ENCODE results near the gene SPTB. TPM values are rescaled to one million over a fixed set of nuclear protein-coding genes. Genes with fewer than 3 reads are reported as not detected.

The SPTB gene
- total RNA-seq, 2 donors from 2014 or later: 0.15 to 0.29 TPM

- no peaks in the 10 kb centered on the region for H3K4me1 Mint-ChIP-seq
- H3K4me3 Mint-ChIP-seq: no peak overlapping the region
- H3K9me3 Mint-ChIP-seq: peaks cover 7% of the 10 kb centered on the region
- ATAC-seq (replicated peaks): no peak
- no peak overlapping the region for H3K27ac Mint-ChIP-seq
- no peaks in the 10 kb centered on the region for H3K36me3 Mint-ChIP-seq (ENCODE audit: low read depth)
- H3K27me3 Mint-ChIP-seq: peaks cover 30% of the 10 kb centered on the region
These were observed 8.4 kb downstream of the SPTB start for GRCh38 chr14:64871344-64871743.

- Mint-ChIP-seq H3K4me3 (no peak overlapping the region), H3K4me1 (no peaks in the 10 kb centered on the region), H3K27me3 (peaks cover 32% of the 10 kb centered on the region), H3K9me3 (peaks cover 7% of the 10 kb centered on the region), H3K27ac (no peak overlapping the region), H3K36me3 (ENCODE audit: low read depth) (no peaks in the 10 kb centered on the region)
- ATAC-seq (replicated peaks): no peak
These were observed 9.5 kb downstream of the SPTB start for GRCh38 chr14:64870160-64870559.

GRCh38 chr14:64868841-64869240 lies 10.9 kb downstream of the SPTB start:
- peaks cover 7% of the 10 kb centered on the region for H3K9me3 Mint-ChIP-seq
- H3K27me3 Mint-ChIP-seq: peaks cover 36% of the 10 kb centered on the region
- H3K36me3 Mint-ChIP-seq (ENCODE audit: low read depth): no peaks in the 10 kb centered on the region
- no peak overlapping the region for H3K4me3 Mint-ChIP-seq
- H3K27ac Mint-ChIP-seq: no peak overlapping the region
- ATAC-seq (replicated peaks): no peak
- H3K4me1 Mint-ChIP-seq: no peaks in the 10 kb centered on the region

DNA sequence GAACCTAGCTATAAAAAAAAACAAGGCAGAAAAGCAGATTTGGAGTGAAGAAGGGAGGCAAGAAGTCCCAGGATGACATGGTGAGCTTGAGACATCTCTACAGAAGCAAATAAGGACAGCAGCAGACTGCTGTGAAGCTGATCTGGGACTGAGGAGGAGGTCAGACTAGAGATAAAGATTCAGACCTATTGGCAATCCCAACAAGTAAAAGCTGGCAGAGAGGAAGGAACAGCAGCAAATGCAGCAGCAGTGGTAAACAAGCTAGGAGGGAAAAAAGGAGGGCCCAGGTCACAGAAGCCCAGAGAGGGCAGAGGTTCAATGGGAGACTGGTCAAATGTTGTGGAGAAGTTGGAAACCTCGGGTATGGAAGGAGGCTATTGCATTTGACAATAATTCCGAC lies 11.3 kb downstream of the SPTB start:
- no peaks in the 10 kb centered on the region for H3K4me1 Mint-ChIP-seq
- no peak overlapping the region for H3K4me3 Mint-ChIP-seq
- no peak overlapping the region for H3K27ac Mint-ChIP-seq
- H3K36me3 Mint-ChIP-seq (ENCODE audit: low read depth): no peaks in the 10 kb centered on the region
- ATAC-seq (replicated peaks): no peak
- peaks cover 36% of the 10 kb centered on the region for H3K27me3 Mint-ChIP-seq
- peaks cover 7% of the 10 kb centered on the region for H3K9me3 Mint-ChIP-seq

- Mint-ChIP-seq H3K36me3 (ENCODE audit: low read depth) (no peaks in the 10 kb centered on the region), H3K27ac (no peak overlapping the region), H3K4me1 (no peaks in the 10 kb centered on the region), H3K9me3 (peaks cover 1% of the 10 kb centered on the region), H3K4me3 (no peak overlapping the region), H3K27me3 (peaks cover 29% of the 10 kb centered on the region)
- no peak for ATAC-seq (replicated peaks)
These were observed 12.5 kb downstream of the SPTB start for GRCh38 chr14:64867182-64867581.

- Mint-ChIP-seq H3K9me3 (no peaks in the 10 kb centered on the region), H3K27me3 (peaks cover 26% of the 10 kb centered on the region), H3K4me1 (no peaks in the 10 kb centered on the region), H3K4me3 (no peak overlapping the region), H3K27ac (no peak overlapping the region), H3K36me3 (ENCODE audit: low read depth) (no peaks in the 10 kb centered on the region)
- ATAC-seq (replicated peaks): no peak
These were observed 13.7 kb downstream of the SPTB start for GRCh38 chr14:64865992-64866391.

- Mint-ChIP-seq H3K4me3 (no peak overlapping the region), H3K9me3 (no peaks in the 10 kb centered on the region), H3K36me3 (ENCODE audit: low read depth) (no peaks in the 10 kb centered on the region), H3K27me3 (peaks cover 26% of the 10 kb centered on the region), H3K27ac (no peak overlapping the region), H3K4me1 (no peaks in the 10 kb centered on the region)
- ATAC-seq (replicated peaks): no peak
These were observed 14.6 kb downstream of the SPTB start for GRCh38 chr14:64865109-64865508.

DNA sequence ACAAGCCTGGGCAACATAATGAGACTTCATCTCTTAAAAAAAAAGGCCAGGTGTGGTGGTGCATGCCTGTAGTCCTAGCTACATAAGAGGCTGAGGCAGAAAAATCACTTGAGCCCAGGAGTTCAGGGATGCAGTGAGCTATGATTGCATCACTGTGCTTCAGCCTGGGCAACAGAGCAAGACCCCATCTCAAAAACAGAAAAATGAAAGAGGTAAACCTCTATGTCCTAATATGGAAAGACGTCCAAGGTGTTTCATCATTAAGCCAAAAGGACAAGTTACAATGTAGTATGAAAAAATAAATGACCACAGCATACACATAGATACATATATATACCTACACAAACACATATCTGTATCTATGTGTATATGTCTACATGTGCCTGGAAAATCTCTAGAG lies 15.4 kb downstream of the SPTB start:
- Mint-ChIP-seq H3K27me3 (peaks cover 22% of the 10 kb centered on the region), H3K27ac (no peak overlapping the region), H3K4me3 (no peak overlapping the region), H3K9me3 (no peaks in the 10 kb centered on the region), H3K4me1 (no peaks in the 10 kb centered on the region), H3K36me3 (ENCODE audit: low read depth) (no peaks in the 10 kb centered on the region)
- ATAC-seq (replicated peaks): no peak

- H3K4me3 Mint-ChIP-seq: no peak overlapping the region
- peaks cover 16% of the 10 kb centered on the region for H3K27me3 Mint-ChIP-seq
- H3K36me3 Mint-ChIP-seq (ENCODE audit: low read depth): no peaks in the 10 kb centered on the region
- H3K27ac Mint-ChIP-seq: no peak overlapping the region
- H3K9me3 Mint-ChIP-seq: no peaks in the 10 kb centered on the region
- H3K4me1 Mint-ChIP-seq: no peaks in the 10 kb centered on the region
- no peak for ATAC-seq (replicated peaks)
These were observed 17.8 kb downstream of the SPTB start for GRCh38 chr14:64861916-64862315.

DNA sequence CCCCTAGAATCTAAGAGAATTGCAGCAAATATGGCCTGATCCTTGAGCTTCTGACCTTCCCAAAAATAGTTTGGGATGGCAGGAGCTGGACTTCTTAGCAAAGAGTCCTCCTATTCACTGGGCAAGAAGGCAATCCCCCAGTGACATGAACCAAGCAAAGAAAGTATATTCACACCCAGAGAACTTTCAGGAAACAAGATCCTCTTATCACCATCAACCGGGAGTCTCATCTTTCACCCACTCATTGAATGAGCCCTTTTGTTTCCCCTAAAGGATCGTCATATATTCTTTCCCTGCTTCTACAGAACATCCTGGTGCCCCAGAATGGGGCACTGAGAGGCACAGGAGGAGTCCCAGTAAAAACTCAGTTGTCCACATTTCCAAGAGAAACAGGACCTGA lies 19.7 kb downstream of the SPTB start:
- Mint-ChIP-seq H3K4me3 (no peak overlapping the region), H3K9me3 (no peaks in the 10 kb centered on the region), H3K4me1 (no peaks in the 10 kb centered on the region), H3K36me3 (ENCODE audit: low read depth) (no peaks in the 10 kb centered on the region), H3K27me3 (peaks cover 12% of the 10 kb centered on the region), H3K27ac (no peak overlapping the region)
- no peak for ATAC-seq (replicated peaks)

GRCh38 chr14:64857979-64858744 lies 21.5 kb downstream of the SPTB start:
- no peaks in the 10 kb centered on the region for H3K36me3 Mint-ChIP-seq (ENCODE audit: low read depth)
- no peak overlapping the region for H3K27ac Mint-ChIP-seq
- H3K4me3 Mint-ChIP-seq: no peak overlapping the region
- peaks cover 12% of the 10 kb centered on the region for H3K27me3 Mint-ChIP-seq
- ATAC-seq (replicated peaks): no peak
- no peaks in the 10 kb centered on the region for H3K4me1 Mint-ChIP-seq
- no peaks in the 10 kb centered on the region for H3K9me3 Mint-ChIP-seq

DNA sequence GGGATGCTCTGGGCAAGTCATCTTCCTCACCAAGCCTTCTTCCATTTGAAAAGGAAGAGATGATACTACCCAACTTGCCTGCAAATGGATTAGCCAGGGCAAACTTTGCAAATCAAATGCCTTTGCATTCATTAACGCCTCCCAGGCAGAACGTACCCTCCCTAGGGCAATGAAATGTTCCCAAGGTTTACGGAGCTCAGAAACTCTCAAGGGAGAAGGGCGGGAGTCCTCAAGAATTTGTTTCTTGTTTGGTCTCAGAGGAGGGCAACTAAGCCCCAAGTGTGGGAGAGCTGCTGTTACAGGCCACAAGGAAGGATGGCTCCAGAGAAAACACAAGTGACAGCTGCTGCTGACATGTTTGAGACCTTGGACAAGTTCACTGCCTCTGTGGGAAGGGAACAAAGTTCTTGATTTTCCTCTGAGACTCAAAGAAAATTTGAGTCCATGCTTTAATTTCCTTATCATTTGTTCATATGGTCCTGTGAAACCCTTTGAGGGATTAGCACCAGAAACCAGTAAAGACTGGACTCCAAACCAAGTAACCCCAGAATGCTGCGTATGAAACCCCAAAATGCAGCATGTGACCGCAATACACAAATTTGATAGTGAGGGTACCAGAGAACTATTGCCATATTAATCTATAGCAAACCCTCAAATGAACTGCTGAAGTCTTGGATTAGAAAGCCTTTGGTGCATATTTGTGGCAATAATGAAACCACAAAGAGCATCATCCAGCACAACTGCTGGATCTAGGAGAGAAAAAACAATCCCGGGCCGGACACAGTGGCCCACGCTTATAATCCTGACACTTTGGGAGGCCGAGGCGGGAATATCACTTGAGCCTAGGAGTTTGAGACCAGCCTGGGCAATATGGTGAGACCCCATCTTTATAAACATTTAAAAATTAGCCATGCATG lies 22.9 kb downstream of the SPTB start:
- Mint-ChIP-seq H3K4me1 (no peaks in the 10 kb centered on the region), H3K27me3 (peaks cover 20% of the 10 kb centered on the region), H3K27ac (no peak overlapping the region), H3K4me3 (no peak overlapping the region), H3K36me3 (ENCODE audit: low read depth) (no peaks in the 10 kb centered on the region), H3K9me3 (no peaks in the 10 kb centered on the region)
- no peak for ATAC-seq (replicated peaks)

- Mint-ChIP-seq H3K4me3 (no peak overlapping the region), H3K36me3 (ENCODE audit: low read depth) (no peaks in the 10 kb centered on the region), H3K4me1 (no peaks in the 10 kb centered on the region), H3K9me3 (no peaks in the 10 kb centered on the region), H3K27me3 (peaks cover 24% of the 10 kb centered on the region), H3K27ac (no peak overlapping the region)
- no peak for ATAC-seq (replicated peaks)
These were observed 23.8 kb downstream of the SPTB start for GRCh38 chr14:64855721-64856528.

DNA sequence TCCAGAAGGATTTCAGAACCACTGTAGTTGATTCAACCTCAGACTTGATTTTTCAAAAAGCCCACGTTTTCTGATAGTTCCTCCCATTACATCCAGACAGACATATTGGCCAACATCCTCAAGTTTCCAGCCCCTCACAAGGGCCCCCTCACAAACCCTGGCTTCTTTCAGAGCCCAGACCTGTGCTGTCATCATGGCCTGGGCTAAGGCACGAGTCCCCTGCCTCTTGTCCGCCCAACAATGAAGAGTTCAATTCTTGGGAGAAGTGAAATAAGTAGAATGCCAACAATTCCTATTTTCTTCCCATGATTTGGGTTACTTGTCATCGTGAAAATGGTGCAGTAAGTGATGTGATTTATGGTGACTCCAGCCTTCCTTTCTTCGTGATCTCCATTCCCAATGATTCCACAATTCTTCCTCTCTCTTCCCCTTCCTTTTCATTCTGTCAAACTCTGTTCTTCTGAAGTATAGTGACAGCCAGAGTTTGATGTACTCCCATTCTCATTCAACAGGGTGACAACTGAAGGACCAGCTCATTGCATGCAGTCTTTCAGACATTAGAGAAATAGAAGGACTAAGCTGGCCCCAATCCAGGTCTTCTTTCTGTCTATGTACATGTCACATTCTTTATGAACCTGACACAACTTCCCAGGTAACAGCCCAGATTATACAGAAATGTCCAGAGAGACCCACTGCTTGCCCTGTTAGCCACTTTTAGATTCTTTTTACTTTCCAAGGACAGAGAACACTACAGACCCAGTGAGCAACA lies 29.2 kb downstream of the SPTB start:
- H3K4me1 Mint-ChIP-seq: peaks cover 9% of the 10 kb centered on the region
- H3K36me3 Mint-ChIP-seq (ENCODE audit: low read depth): no peaks in the 10 kb centered on the region
- H3K4me3 Mint-ChIP-seq: no peak overlapping the region
- peaks cover 27% of the 10 kb centered on the region for H3K27me3 Mint-ChIP-seq
- H3K9me3 Mint-ChIP-seq: no peaks in the 10 kb centered on the region
- H3K27ac Mint-ChIP-seq: no peak overlapping the region
- no peak for ATAC-seq (replicated peaks)

All from activated T-helper 17 cell treated with anti-CD3 and anti-CD28 coated beads, Interleukin-2, amount 50 U/mL, for 72 hours (primary cell).